ENCODE results near the gene GTF3C1. TPM values are rescaled to one million over a fixed set of nuclear protein-coding genes. Genes with fewer than 3 reads are reported as not detected.

GTF3C1 gene
- total RNA-seq, 1 donor = 101 TPM

GRCh38 chr16:27595475-27595874 lies 45.8 kb upstream of the GTF3C1 start:
- no peak for TF ChIP-seq CTCF (IDR thresholded peaks at IDR 0.05; ENCODE audit: insufficient read depth, low read depth, low read length)
- no peak overlapping the region for H3K4me3 ChIP-seq (ENCODE audit: low read depth, low read length)
- DNase-seq (ENCODE audit: low read depth) = no peak

- no peak overlapping the region for H3K4me3 ChIP-seq (ENCODE audit: low read depth, low read length)
- TF ChIP-seq CTCF (IDR thresholded peaks at IDR 0.05; ENCODE audit: insufficient read depth, low read depth, low read length) = no peak
- no peak for DNase-seq (ENCODE audit: low read depth)
Measured at GRCh38 chr16:27591837-27592236, 42.1 kb upstream of the GTF3C1 start.

GRCh38 chr16:27588057-27588456 lies 38.3 kb upstream of the GTF3C1 start:
- DNase-seq (ENCODE audit: low read depth) = no peak
- H3K4me3 ChIP-seq (ENCODE audit: low read depth, low read length) = no peak overlapping the region
- TF ChIP-seq CTCF (IDR thresholded peaks at IDR 0.05; ENCODE audit: insufficient read depth, low read depth, low read length) = no peak

GRCh38 chr16:27586711-27587110 lies 37.0 kb upstream of the GTF3C1 start:
- no peak for TF ChIP-seq CTCF (IDR thresholded peaks at IDR 0.05; ENCODE audit: insufficient read depth, low read depth, low read length)
- H3K4me3 ChIP-seq (ENCODE audit: low read depth, low read length) = no peak overlapping the region
- DNase-seq (ENCODE audit: low read depth) = no peak

GRCh38 chr16:27585200-27585599 lies 35.5 kb upstream of the GTF3C1 start:
- H3K4me3 ChIP-seq (ENCODE audit: low read depth, low read length) = no peak overlapping the region
- no peak for TF ChIP-seq CTCF (IDR thresholded peaks at IDR 0.05; ENCODE audit: insufficient read depth, low read depth, low read length)
- DNase-seq (ENCODE audit: low read depth) = no peak

- no peak overlapping the region for H3K4me3 ChIP-seq (ENCODE audit: low read depth, low read length)
- TF ChIP-seq CTCF (IDR thresholded peaks at IDR 0.05; ENCODE audit: insufficient read depth, low read depth, low read length) = no peak
- no peak for DNase-seq (ENCODE audit: low read depth)
Measured at GRCh38 chr16:27583634-27584033, 33.9 kb upstream of the GTF3C1 start.

GRCh38 chr16:27582883-27583282 lies 33.2 kb upstream of the GTF3C1 start:
- no peak for DNase-seq (ENCODE audit: low read depth)
- no peak overlapping the region for H3K4me3 ChIP-seq (ENCODE audit: low read depth, low read length)
- no peak for TF ChIP-seq CTCF (IDR thresholded peaks at IDR 0.05; ENCODE audit: insufficient read depth, low read depth, low read length)
